Neutrophil (primary cell): ENCODE data around the gene DDX23.
"Not testable (repeated sequence)": the region's sequence is repeated elsewhere in the genome, so short reads cannot be mapped to it uniquely, and the experiment has no call there.

Source experiments
- H3K27ac ChIP-seq: fragments of 200-600 bp; sonication (generic); 2 replicates; pipeline ENCODE4 v1.5.1; 2016; ENCODE audit warnings: mild to moderate bottlenecking, moderate library complexity
- H3K27me3 ChIP-seq: fragments of 200-600 bp; sonication (generic); 2 replicates; pipeline ENCODE4 v1.6.0; 2016; ENCODE audit warnings: mild to moderate bottlenecking
- H3K36me3 ChIP-seq: fragments of 200-600 bp; sonication (generic); 2 replicates; pipeline ENCODE4 v1.5.1; 2017
- H3K4me1 ChIP-seq, 2 experiments: fragments of 200-600 bp in 1 of 2; sonication (generic) in 1 of 2; 1 replicate in 1 of 2; 2 replicates in 1 of 2; pipeline versions ENCODE4 v1.5.1 to v1.6.1; 2013 to 2016; ENCODE audit warnings: low read depth in 1 of 2, low read length in 1 of 2, mild to moderate bottlenecking in 1 of 2, moderate library complexity in 1 of 2; ENCODE audit not compliant: control insufficient read depth in 1 of 2, insufficient read depth in 1 of 2
- H3K4me3 ChIP-seq, 2 experiments: fragments of 200-600 bp in 1 of 2; sonication (generic) in 1 of 2; 1 replicate in 1 of 2; 2 replicates in 1 of 2; pipeline ENCODE4 v1.5.1; 2013 to 2016; ENCODE audit warnings: low read depth in 1 of 2, low read length in 1 of 2, mild to moderate bottlenecking in 1 of 2, moderate library complexity in 1 of 2
- H3K9me3 ChIP-seq: fragments of 200-600 bp; sonication (generic); 2 replicates; pipeline ENCODE4 v1.5.1; 2016
- TF ChIP-seq, protein P1 (sequence below): fragments of 200-600 bp; sonication (generic); IDR thresholded peaks from 2 replicates; pipeline ENCODE4 v1.5.1; 2016; ENCODE audit warnings: antibody characterized with exemption

The DDX23 gene

DNA sequence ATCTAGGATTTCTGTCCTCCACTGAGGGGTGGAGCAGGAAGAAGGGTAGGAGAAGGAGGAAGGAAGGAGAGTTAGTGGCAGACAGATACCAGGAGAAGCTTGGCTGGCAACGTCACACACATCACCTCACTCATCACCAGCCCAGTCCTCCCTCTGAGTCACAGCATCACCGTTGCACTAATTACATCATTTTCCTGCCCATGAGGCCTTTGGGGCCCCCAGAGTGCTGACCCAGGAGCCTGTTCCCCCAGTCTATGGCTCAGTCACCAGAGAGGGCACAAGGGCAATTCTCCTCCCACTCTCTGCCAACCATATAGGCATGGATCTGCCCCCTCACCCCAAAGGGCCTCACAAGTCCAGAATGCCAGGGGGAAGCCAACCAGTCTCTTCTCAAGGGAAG, 9.1 kb upstream of the DDX23 start:
- Histone ChIP-seq H3K9me3 (no peaks in the 10 kb centered on the region), H3K4me1 (peaks cover 14 to 16% of the 10 kb centered on the region in 2 experiments), H3K36me3 (no peaks in the 10 kb centered on the region), H3K27ac (no peak overlapping the region), H3K27me3 (peaks cover 65% of the 10 kb centered on the region), H3K4me3 (no peak overlapping the region)
- TF ChIP-seq, protein P1, sequence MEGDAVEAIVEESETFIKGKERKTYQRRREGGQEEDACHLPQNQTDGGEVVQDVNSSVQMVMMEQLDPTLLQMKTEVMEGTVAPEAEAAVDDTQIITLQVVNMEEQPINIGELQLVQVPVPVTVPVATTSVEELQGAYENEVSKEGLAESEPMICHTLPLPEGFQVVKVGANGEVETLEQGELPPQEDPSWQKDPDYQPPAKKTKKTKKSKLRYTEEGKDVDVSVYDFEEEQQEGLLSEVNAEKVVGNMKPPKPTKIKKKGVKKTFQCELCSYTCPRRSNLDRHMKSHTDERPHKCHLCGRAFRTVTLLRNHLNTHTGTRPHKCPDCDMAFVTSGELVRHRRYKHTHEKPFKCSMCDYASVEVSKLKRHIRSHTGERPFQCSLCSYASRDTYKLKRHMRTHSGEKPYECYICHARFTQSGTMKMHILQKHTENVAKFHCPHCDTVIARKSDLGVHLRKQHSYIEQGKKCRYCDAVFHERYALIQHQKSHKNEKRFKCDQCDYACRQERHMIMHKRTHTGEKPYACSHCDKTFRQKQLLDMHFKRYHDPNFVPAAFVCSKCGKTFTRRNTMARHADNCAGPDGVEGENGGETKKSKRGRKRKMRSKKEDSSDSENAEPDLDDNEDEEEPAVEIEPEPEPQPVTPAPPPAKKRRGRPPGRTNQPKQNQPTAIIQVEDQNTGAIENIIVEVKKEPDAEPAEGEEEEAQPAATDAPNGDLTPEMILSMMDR = no peak

DNA sequence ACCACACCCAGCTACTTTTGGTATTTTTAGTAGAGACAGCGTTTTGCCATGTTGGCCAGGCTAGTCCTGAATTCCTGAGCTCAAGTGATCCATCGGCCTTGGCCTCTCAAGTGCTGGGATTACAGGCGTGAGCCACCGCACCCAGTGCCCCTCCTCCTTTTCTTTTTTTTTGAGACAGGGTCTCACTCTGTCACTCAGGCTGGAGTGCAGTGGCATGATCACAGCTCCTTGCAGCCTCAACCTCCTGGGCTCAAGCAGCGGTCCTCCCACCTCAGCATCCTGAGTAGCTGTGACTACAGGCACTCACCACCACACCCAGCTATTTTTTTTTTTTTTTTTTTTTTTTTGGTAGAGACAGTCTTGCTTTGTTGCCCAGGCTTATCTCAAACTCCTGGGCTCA, 8.3 kb upstream of the DDX23 start:
- not testable (repeated sequence) for H3K36me3 ChIP-seq, H3K27ac ChIP-seq, H3K9me3 ChIP-seq, H3K4me3 ChIP-seq, H3K4me1 ChIP-seq
- H3K27me3 ChIP-seq = peaks cover 57% of the 10 kb centered on the region

DNA sequence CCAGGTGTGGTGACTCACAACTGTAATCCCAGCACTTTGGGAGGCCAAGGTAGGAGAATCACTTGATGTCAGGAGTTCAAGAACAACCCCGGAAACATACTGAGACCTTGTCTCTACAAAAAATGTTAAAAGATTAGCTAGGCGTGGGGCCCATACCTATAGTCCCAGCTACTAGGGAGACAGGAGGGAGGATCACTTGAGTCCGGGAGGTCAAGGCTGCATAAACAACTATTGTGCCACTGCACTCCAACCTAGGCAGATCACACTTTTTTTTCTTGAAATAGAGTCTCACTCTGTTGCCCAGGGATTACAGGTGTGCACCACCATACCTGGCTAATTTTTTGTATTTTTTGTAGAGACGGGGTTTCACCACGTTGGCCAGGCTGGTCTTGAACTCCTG, 7.6 kb upstream of the DDX23 start:
- TF ChIP-seq, protein P1 = no peak
- H3K9me3 ChIP-seq = no peaks in the 10 kb centered on the region
- H3K27ac ChIP-seq = no peak overlapping the region
- H3K27me3 ChIP-seq = peaks cover 50% of the 10 kb centered on the region
- peaks cover 0 to 4% of the 10 kb centered on the region in 2 experiments for H3K4me1 ChIP-seq
- no peak overlapping the region for H3K4me3 ChIP-seq
- H3K36me3 ChIP-seq = no peaks in the 10 kb centered on the region

DNA sequence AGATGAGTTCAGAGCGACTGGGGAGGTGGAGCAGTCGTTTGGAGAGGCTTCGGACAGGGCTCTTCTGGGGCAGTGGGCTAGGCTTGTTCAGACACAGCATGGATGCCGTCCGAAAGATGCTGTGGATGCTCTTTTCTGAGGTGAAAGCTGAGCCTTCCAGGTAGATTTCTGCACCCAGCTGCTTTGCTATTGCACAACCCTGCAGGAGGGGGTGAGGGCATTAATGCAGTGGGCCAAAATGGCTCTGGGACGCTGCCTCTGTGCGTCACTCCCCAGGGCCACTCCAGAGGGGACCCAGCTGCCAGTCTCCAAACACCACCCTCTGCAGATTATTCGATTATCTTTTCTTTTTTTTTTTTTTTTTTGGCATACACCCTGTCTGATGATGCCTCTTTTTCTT, 6.1 kb upstream of the DDX23 start:
- peaks cover 1 to 3% of the 10 kb centered on the region in 2 experiments for H3K4me1 ChIP-seq
- no peak overlapping the region for H3K27ac ChIP-seq
- H3K9me3 ChIP-seq = no peaks in the 10 kb centered on the region
- no peaks in the 10 kb centered on the region for H3K36me3 ChIP-seq
- H3K4me3 ChIP-seq = no peak overlapping the region
- H3K27me3 ChIP-seq = peaks cover 35% of the 10 kb centered on the region
- TF ChIP-seq, protein P1 = no peak

DNA sequence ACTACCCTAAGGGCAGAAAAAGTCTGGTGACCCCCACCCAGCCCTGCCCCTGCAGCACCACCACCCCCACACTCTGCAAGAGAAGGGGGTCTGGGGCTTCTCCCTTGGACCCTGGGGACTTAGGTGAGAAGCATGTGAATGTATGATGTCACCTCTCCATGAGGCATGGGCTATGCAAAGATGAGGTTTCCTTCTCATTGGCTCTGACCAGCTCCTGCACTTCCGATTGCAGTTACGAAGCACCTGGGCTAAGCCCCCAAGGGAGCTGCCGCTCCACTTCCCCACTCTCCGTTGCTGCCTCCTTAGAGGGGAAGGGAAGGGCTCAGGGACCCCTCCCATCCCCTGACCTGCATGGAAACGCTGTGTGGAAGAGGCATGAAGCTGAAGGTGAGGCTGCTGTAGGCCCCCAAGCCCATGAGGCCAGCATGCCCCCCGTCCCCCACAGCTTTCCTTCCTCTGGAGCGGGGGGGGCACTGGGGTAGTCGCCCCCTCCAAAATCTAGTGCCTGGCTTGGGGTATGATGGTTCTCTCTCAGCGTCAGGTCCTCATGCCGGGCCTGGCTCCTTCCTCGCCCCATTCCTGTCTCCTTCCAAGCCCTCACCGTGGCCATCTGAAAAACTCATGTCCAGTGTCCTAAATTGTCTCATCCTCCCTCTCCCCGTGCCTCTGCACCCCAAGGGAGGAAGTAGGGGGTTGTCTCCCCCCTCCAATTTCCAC, 5.5 kb upstream of the DDX23 start:
- H3K4me1 ChIP-seq = peaks cover 8 to 9% of the 10 kb centered on the region in 2 experiments
- H3K36me3 ChIP-seq = no peaks in the 10 kb centered on the region
- no peaks in the 10 kb centered on the region for H3K9me3 ChIP-seq
- H3K4me3 ChIP-seq = no peak overlapping the region
- no peak overlapping the region for H3K27ac ChIP-seq
- TF ChIP-seq, protein P1 = no peak
- H3K27me3 ChIP-seq = peaks cover 29% of the 10 kb centered on the region

DNA sequence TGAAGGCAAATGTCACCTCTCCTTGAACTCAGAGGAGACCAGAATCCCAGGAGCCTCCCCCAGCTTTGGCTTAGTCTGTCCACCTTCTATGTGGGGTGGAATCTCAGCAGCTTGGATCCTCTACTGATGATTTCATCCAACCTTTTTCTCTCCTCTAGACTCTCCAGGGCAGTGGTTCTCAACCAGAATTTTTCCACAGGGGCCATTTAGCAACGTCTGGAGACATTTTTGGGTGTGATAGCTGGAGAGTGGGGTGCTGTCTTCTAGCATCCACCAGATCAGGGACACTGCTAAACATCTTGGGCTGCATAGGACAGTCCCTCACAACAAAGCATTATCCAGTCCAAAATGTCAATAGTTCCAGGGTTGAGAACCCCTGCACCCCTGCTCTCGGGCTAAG, 4.4 kb upstream of the DDX23 start:
- H3K9me3 ChIP-seq = no peaks in the 10 kb centered on the region
- H3K27me3 ChIP-seq = peaks cover 18% of the 10 kb centered on the region
- peaks cover 12 to 15% of the 10 kb centered on the region in 2 experiments for H3K4me1 ChIP-seq
- TF ChIP-seq, protein P1 = no peak
- no peaks in the 10 kb centered on the region for H3K36me3 ChIP-seq
- no peak overlapping the region for H3K27ac ChIP-seq
- no peak overlapping the region for H3K4me3 ChIP-seq

DNA sequence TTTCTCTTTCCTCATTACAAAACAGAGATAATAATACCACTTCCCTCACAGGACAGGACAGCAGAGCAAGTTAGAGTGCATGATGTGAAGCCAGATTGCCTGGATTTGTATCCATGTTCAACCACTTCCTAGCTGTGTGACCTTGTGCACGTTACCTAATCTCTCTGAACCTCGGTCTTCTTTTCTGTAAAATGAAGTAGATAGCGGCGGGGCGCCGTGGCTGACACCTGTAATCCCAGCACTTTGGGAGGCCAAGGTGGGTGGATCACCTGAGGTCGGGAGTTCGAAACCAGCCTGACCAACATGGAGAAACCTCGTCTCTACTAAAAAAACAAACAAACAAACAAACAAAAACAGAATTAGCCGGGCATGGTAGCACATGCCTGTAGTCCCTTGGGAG, 3.0 kb upstream of the DDX23 start:
- not testable (repeated sequence) for H3K27ac ChIP-seq

More for the DNA sequence above, 3.0 kb upstream of the DDX23 start:
- peaks cover 19 to 28% of the 10 kb centered on the region in 2 experiments for H3K4me1 ChIP-seq
- H3K9me3 ChIP-seq, H3K36me3 ChIP-seq, H3K4me3 ChIP-seq, H3K27me3 ChIP-seq: not testable (repeated sequence)
